ENCODE results near the gene MCF2L2.

GRCh38 chr3:183268366-183268765 lies 160.1 kb downstream of the MCF2L2 start:
- TF ChIP-seq FOXM1 (IDR thresholded peaks at IDR 0.05; ENCODE audit: borderline replicate concordance) (no peak), HDGF (IDR thresholded peaks at IDR 0.05; ENCODE audit: borderline replicate concordance) (no peak), FOXA1 (IDR thresholded peaks at IDR 0.05) (no peak), TARDBP (IDR thresholded peaks at IDR 0.05) (no peak), SP1 (IDR thresholded peaks at IDR 0.05) (no peak), ZNF384 (IDR thresholded peaks at IDR 0.05) (no peak), FOXK2 (IDR thresholded peaks at IDR 0.05) (no peak), BHLHE40 (IDR thresholded peaks at IDR 0.05; ENCODE audit: borderline replicate concordance) (no peak), L3MBTL2 (conservative IDR thresholded peaks at IDR 0.05) (no peak), PKNOX1 (IDR thresholded peaks at IDR 0.05) (no peak)

Data from HEK293T (cell line).